ENCODE measurements around the gene C1orf159.

- TF ChIP-seq CTCF (IDR thresholded peaks at IDR 0.05; ENCODE audit: low read depth, low read length) = no peak
- no peak for TF ChIP-seq POLR2A (IDR thresholded peaks at IDR 0.05; ENCODE audit: extremely low read depth, insufficient read length)
- no peak for TF ChIP-seq MYC (IDR thresholded peaks at IDR 0.05; ENCODE audit: low read depth, low read length)
- no peak for TF ChIP-seq MAX (IDR thresholded peaks at IDR 0.05; ENCODE audit: low read depth, low read length)
Observed at GRCh38 chr1:1042835-1043234, 73.1 kb downstream of the C1orf159 start.
